Measurements from ENCODE around the gene GADL1. TPM values are rescaled to one million over a fixed set of nuclear protein-coding genes. Genes with fewer than 3 reads are reported as not detected.

Gene GADL1
- total RNA-seq, 4 donors from 2014 or later: not detected

DNA sequence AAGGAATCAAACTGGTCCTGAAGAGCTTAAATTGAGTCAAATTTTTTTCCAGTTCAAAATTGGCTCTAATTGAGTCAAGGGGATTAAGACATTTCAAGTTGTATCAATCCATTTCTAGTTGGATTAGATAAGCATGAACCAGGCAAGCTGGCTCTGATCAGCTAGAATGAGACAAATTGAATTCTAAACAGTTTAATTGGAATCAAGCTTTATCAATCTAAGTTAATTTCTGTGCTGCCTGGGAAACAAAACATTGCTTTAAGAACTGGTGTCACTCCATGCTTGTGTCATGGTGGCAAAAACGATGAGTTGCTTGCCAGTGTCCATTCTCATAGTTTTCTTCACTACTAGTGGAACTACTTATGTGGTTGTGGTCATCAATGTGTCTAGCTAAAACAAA lies 171.2 kb downstream of the GADL1 start:
- 89 to 95% methylated on average over 1 of the region's 1 CpG for WGBS, 2 donors
- Histone ChIP-seq H3K36me3 (no peaks in the 10 kb centered on the region), H3K4me3 (no peak overlapping the region), H3K27ac (no peak overlapping the region), H3K4me1 (no peaks in the 10 kb centered on the region), H3K27me3 (no peaks in the 10 kb centered on the region), H3K9me3 (no peaks in the 10 kb centered on the region)
- DNase-seq (ENCODE audit: low spot score in 2 of 2): no peak
- no peak for TF ChIP-seq POLR2A (IDR thresholded peaks at IDR 0.05)
- TF ChIP-seq EP300 (IDR thresholded peaks at IDR 0.05): no peak
- TF ChIP-seq, protein P1, sequence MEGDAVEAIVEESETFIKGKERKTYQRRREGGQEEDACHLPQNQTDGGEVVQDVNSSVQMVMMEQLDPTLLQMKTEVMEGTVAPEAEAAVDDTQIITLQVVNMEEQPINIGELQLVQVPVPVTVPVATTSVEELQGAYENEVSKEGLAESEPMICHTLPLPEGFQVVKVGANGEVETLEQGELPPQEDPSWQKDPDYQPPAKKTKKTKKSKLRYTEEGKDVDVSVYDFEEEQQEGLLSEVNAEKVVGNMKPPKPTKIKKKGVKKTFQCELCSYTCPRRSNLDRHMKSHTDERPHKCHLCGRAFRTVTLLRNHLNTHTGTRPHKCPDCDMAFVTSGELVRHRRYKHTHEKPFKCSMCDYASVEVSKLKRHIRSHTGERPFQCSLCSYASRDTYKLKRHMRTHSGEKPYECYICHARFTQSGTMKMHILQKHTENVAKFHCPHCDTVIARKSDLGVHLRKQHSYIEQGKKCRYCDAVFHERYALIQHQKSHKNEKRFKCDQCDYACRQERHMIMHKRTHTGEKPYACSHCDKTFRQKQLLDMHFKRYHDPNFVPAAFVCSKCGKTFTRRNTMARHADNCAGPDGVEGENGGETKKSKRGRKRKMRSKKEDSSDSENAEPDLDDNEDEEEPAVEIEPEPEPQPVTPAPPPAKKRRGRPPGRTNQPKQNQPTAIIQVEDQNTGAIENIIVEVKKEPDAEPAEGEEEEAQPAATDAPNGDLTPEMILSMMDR (IDR thresholded peaks at IDR 0.05): no peak

GRCh38 chr3:30721314-30721634 lies 173.2 kb downstream of the GADL1 start:
- H3K4me1 ChIP-seq: no peaks in the 10 kb centered on the region
- TF ChIP-seq POLR2A (IDR thresholded peaks at IDR 0.05) (no peak), EP300 (IDR thresholded peaks at IDR 0.05) (no peak)
- TF ChIP-seq, protein P1 (IDR thresholded peaks at IDR 0.05): no peak
- WGBS, 2 donors: 61 to 68% methylated on average over 2 of the region's 2 CpGs

DNA sequence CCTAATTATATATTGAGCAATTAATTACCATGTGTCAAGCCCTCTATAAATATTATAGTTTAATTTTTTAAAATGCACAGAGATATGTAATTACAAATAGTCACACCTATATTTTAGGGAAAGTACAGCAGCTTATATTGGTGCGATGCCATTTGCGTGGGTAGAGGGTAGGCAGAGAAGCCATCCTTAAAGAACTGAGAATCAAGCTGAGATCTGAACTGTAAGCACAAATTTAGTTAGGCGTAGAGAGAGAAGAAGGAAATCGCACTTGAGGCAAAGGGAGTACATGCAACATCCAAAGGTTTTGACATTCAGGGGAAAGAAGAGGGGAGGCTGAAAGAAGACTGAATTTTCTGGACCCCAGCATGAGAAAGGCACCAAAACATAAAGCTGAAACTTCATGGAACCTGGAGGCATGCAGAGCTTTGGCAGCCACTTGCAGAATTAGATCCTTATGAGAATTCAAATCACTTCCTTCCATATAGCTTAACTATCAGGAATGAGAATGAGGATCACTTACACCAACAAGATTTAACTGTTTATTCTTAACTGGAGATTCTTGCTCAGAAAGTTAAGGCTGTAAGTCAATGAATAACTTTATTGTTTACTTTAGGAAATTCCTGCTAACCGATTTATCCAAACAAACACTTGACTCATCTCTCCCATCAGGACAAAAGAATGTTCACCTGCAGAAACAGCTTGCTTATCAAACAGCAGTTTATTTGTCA lies 173.7 kb downstream of the GADL1 start:
- no peaks in the 10 kb centered on the region for H3K27me3 ChIP-seq
- H3K4me1 ChIP-seq: no peaks in the 10 kb centered on the region
- H3K27ac ChIP-seq: no peak overlapping the region
- DNase-seq (ENCODE audit: low spot score in 2 of 2): no peak
- no peaks in the 10 kb centered on the region for H3K36me3 ChIP-seq
- 73 to 78% methylated on average over 5 of the region's 5 CpGs for WGBS, 2 donors
- H3K9me3 ChIP-seq: no peaks in the 10 kb centered on the region
- no peak overlapping the region for H3K4me3 ChIP-seq
- TF ChIP-seq, protein P1 (IDR thresholded peaks at IDR 0.05): no peak
- TF ChIP-seq EP300 (IDR thresholded peaks at IDR 0.05) (no peak), POLR2A (IDR thresholded peaks at IDR 0.05) (no peak)

More at GRCh38 chr3:30721314-30721634, 173.2 kb downstream of the GADL1 start:
- no peaks in the 10 kb centered on the region for H3K36me3 ChIP-seq
- H3K27me3 ChIP-seq: no peaks in the 10 kb centered on the region
- no peak overlapping the region for H3K27ac ChIP-seq
- no peak for DNase-seq (ENCODE audit: low spot score in 2 of 2)
- H3K4me3 ChIP-seq: no peak overlapping the region
- no peaks in the 10 kb centered on the region for H3K9me3 ChIP-seq

DNA sequence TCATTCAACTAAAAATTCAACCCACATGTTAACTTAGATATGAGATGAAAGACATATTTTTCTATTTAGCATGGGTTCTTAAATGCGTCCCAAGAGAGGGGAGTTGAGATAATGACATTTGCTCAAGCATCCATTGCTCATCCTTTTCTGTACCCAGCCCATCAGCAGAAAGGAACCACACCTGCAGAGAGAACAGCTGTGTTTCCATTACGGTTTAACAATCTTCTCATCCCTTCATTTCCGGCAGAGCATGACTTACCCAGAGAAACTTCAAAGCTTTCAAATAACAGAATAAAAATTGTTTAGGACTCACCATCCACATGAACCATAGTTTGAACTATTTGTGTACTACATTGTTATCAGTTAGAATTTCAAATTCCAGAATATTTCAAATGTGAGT lies 174.9 kb downstream of the GADL1 start:
- WGBS, 2 donors: 92 to 95% methylated on average over 3 of the region's 3 CpGs
- TF ChIP-seq POLR2A (IDR thresholded peaks at IDR 0.05): no peak
- TF ChIP-seq, protein P1 (IDR thresholded peaks at IDR 0.05): no peak
- no peak for TF ChIP-seq EP300 (IDR thresholded peaks at IDR 0.05)
- DNase-seq (ENCODE audit: low spot score in 2 of 2): no peak
- Histone ChIP-seq H3K27ac (no peak overlapping the region), H3K4me3 (no peak overlapping the region), H3K27me3 (no peaks in the 10 kb centered on the region), H3K4me1 (no peaks in the 10 kb centered on the region), H3K36me3 (no peaks in the 10 kb centered on the region), H3K9me3 (no peaks in the 10 kb centered on the region)

GRCh38 chr3:30713885-30714503 lies 180.5 kb downstream of the GADL1 start:
- TF ChIP-seq EP300 (IDR thresholded peaks at IDR 0.05) (no peak), POLR2A (IDR thresholded peaks at IDR 0.05) (no peak)
- TF ChIP-seq, protein P1 (IDR thresholded peaks at IDR 0.05): no peak
- Histone ChIP-seq H3K36me3 (no peaks in the 10 kb centered on the region), H3K27ac (no peak overlapping the region), H3K4me1 (no peaks in the 10 kb centered on the region), H3K27me3 (no peaks in the 10 kb centered on the region), H3K9me3 (no peaks in the 10 kb centered on the region), H3K4me3 (no peak overlapping the region)
- WGBS, 2 donors: 100% methylated on average over 3 of the region's 3 CpGs
- no peak for DNase-seq (ENCODE audit: low spot score in 2 of 2)

Measured in tibial nerve (tissue), 4 donors.